ENCODE data around the gene PTCH1. TPM values are rescaled to one million over a fixed set of nuclear protein-coding genes. Genes with fewer than 3 reads are reported as not detected.

PTCH1 gene
- total and polyA plus RNA-seq, 2 experiments from 2014 or later: 21.4 to 34.1 TPM

DNA sequence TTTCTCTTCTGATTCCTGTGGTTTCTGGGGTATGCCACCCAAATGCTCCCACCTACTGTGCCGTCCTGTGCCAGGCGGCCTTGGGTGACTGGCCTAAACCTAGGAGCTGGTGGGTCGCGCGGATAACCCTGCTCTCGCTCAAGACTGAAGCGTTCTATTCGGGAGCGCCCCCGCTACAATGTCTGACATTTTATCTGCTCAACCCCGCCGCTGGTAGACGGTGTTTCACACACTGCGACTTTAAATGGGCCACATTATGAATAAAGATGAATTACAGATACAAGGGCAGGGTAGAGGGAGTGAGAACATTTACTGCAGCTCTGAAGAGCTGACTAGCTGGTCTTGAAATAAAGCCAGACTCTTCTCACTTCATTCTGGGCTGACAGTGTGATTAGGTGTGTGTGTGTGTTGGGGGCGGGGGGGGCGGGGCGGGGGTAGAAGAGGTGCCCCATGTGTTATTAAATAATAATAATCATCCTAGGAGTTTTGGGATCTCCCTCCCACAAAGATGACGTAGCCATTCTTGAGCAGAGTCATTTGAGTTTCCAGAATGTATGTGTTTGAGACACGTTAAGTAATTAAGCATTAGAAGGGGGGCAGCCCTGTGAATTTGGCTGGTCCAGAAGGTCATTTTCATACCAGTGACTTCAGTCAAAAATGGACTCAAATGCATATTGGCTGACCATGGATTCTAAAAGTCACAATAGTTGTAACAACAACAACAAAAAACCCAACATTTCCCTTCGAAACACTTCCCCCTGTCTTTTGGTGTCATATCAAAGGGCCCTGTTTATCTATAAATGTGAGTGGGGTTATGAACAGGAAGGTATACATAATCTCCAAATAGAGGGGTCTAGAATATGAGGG is 1.0 kb upstream of the PTCH1 start:
- H3K27ac ChIP-seq (ENCODE audit: low read depth): no peak overlapping the region
- H3K36me3 Mint-ChIP-seq (ENCODE audit: low read depth): peaks cover 2% of the 10 kb centered on the region; the same call in 1 of the 3 replicates
- peaks cover 78% of the 10 kb centered on the region for H3K27me3 Mint-ChIP-seq (ENCODE audit: insufficient read depth, low read depth, poor library complexity)
- H3K36me3 ChIP-seq (ENCODE audit: insufficient read depth): no peaks in the 10 kb centered on the region; the same call in 1 of the 2 replicates
- DNase-seq (ENCODE audit: low spot score): no peak
- TF ChIP-seq CREB1 (CRISPR knock-in tag; IDR thresholded peaks at IDR 0.05; ENCODE audit: low read depth) (no peak), EZH2 (IDR thresholded peaks at IDR 0.05; ENCODE audit: low read depth, unreplicated experiment) (peak; percentile 59)
- peaks cover 34% of the 10 kb centered on the region for H3K4me1 Mint-ChIP-seq
- H3K4me2 ChIP-seq: peak overlapping the region; percentile 91
- H2AFZ ChIP-seq: peak overlapping the region; percentile 92
- H3K27ac Mint-ChIP-seq: no peak overlapping the region
- H4K20me1 ChIP-seq (replicated peaks; ENCODE audit: insufficient read depth): no peaks in the 10 kb centered on the region
- H3K4me3 Mint-ChIP-seq: peak overlapping the region; percentile 87
- H3K9me3 Mint-ChIP-seq: peaks cover 17% of the 10 kb centered on the region; the same call in 1 of the 3 replicates
- peak; percentile 4; the same call in 1 of the 3 replicates for ATAC-seq
- H3K9me2 ChIP-seq (ENCODE audit: insufficient read depth): no peaks in the 10 kb centered on the region
- peaks cover 77% of the 10 kb centered on the region for H3K27me3 ChIP-seq (ENCODE audit: insufficient read depth)
- peaks cover 10% of the 10 kb centered on the region; the same call in 1 of the 2 replicates for H3K79me2 ChIP-seq (replicated peaks; ENCODE audit: insufficient read depth)
- H3F3A ChIP-seq (replicated peaks; ENCODE audit: low read depth): peaks cover 15% of the 10 kb centered on the region
- peak overlapping the region; percentile 73 for H3K4me3 ChIP-seq
- peaks cover 36% of the 10 kb centered on the region for H3K4me1 ChIP-seq (ENCODE audit: insufficient read depth)

DNA sequence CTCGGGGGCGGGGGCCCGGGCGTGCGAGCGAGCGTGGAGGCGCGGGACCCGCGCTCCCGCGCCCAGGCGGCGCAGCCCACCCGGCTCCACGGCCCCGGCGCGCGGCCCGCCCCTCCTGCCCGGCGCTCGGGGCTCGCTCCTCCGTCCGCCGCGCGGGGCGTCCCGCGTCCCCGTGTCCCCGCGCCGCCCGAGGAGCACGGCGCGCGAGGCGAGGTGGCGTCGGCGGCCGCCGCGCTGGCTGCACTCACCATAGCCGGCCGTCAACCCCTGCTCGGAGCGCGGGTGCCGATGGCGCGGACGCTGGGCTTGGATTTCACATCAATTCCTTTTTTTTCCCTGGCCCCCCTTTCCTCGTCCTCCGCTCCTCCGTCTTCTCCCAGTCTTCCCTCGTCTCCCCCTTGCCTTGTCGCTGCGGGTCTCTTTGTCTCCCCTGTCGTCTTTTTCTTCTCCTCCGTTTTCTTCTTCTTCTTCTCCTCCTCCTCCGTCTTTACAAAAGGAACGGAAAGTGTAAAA is 494 bp downstream of the PTCH1 start:
- Mint-ChIP-seq H3K4me3 (peak overlapping the region; percentile 87), H3K36me3 (ENCODE audit: low read depth) (peaks cover 2% of the 10 kb centered on the region; the same call in 1 of the 3 replicates), H3K4me1 (peaks cover 44% of the 10 kb centered on the region), H3K9me3 (peaks cover 17% of the 10 kb centered on the region; the same call in 1 of the 3 replicates), H3K27ac (no peak overlapping the region), H3K27me3 (ENCODE audit: insufficient read depth, low read depth, poor library complexity) (peaks cover 87% of the 10 kb centered on the region)
- Histone ChIP-seq H3K4me2 (peak overlapping the region; percentile 91), H3K9me2 (ENCODE audit: insufficient read depth) (no peaks in the 10 kb centered on the region), H3K27ac (ENCODE audit: low read depth) (peak overlapping the region; percentile 80; the same call in 1 of the 2 replicates), H3F3A (replicated peaks; ENCODE audit: low read depth) (peaks cover 19% of the 10 kb centered on the region), H2AFZ (peak overlapping the region; percentile 92), H3K4me1 (ENCODE audit: insufficient read depth) (peaks cover 37% of the 10 kb centered on the region), H3K36me3 (ENCODE audit: insufficient read depth) (no peaks in the 10 kb centered on the region; the same call in 1 of the 2 replicates), H3K27me3 (ENCODE audit: insufficient read depth) (peaks cover 80% of the 10 kb centered on the region), H3K79me2 (replicated peaks; ENCODE audit: insufficient read depth) (peaks cover 10% of the 10 kb centered on the region; the same call in 1 of the 2 replicates), H4K20me1 (replicated peaks; ENCODE audit: insufficient read depth) (no peaks in the 10 kb centered on the region), H3K4me3 (peak overlapping the region; percentile 87)
- TF ChIP-seq, protein P1, sequence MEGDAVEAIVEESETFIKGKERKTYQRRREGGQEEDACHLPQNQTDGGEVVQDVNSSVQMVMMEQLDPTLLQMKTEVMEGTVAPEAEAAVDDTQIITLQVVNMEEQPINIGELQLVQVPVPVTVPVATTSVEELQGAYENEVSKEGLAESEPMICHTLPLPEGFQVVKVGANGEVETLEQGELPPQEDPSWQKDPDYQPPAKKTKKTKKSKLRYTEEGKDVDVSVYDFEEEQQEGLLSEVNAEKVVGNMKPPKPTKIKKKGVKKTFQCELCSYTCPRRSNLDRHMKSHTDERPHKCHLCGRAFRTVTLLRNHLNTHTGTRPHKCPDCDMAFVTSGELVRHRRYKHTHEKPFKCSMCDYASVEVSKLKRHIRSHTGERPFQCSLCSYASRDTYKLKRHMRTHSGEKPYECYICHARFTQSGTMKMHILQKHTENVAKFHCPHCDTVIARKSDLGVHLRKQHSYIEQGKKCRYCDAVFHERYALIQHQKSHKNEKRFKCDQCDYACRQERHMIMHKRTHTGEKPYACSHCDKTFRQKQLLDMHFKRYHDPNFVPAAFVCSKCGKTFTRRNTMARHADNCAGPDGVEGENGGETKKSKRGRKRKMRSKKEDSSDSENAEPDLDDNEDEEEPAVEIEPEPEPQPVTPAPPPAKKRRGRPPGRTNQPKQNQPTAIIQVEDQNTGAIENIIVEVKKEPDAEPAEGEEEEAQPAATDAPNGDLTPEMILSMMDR (conservative IDR thresholded peaks at IDR 0.05; ENCODE audit: low read depth in 2 of 2): no peak
- TF ChIP-seq, protein P2, sequence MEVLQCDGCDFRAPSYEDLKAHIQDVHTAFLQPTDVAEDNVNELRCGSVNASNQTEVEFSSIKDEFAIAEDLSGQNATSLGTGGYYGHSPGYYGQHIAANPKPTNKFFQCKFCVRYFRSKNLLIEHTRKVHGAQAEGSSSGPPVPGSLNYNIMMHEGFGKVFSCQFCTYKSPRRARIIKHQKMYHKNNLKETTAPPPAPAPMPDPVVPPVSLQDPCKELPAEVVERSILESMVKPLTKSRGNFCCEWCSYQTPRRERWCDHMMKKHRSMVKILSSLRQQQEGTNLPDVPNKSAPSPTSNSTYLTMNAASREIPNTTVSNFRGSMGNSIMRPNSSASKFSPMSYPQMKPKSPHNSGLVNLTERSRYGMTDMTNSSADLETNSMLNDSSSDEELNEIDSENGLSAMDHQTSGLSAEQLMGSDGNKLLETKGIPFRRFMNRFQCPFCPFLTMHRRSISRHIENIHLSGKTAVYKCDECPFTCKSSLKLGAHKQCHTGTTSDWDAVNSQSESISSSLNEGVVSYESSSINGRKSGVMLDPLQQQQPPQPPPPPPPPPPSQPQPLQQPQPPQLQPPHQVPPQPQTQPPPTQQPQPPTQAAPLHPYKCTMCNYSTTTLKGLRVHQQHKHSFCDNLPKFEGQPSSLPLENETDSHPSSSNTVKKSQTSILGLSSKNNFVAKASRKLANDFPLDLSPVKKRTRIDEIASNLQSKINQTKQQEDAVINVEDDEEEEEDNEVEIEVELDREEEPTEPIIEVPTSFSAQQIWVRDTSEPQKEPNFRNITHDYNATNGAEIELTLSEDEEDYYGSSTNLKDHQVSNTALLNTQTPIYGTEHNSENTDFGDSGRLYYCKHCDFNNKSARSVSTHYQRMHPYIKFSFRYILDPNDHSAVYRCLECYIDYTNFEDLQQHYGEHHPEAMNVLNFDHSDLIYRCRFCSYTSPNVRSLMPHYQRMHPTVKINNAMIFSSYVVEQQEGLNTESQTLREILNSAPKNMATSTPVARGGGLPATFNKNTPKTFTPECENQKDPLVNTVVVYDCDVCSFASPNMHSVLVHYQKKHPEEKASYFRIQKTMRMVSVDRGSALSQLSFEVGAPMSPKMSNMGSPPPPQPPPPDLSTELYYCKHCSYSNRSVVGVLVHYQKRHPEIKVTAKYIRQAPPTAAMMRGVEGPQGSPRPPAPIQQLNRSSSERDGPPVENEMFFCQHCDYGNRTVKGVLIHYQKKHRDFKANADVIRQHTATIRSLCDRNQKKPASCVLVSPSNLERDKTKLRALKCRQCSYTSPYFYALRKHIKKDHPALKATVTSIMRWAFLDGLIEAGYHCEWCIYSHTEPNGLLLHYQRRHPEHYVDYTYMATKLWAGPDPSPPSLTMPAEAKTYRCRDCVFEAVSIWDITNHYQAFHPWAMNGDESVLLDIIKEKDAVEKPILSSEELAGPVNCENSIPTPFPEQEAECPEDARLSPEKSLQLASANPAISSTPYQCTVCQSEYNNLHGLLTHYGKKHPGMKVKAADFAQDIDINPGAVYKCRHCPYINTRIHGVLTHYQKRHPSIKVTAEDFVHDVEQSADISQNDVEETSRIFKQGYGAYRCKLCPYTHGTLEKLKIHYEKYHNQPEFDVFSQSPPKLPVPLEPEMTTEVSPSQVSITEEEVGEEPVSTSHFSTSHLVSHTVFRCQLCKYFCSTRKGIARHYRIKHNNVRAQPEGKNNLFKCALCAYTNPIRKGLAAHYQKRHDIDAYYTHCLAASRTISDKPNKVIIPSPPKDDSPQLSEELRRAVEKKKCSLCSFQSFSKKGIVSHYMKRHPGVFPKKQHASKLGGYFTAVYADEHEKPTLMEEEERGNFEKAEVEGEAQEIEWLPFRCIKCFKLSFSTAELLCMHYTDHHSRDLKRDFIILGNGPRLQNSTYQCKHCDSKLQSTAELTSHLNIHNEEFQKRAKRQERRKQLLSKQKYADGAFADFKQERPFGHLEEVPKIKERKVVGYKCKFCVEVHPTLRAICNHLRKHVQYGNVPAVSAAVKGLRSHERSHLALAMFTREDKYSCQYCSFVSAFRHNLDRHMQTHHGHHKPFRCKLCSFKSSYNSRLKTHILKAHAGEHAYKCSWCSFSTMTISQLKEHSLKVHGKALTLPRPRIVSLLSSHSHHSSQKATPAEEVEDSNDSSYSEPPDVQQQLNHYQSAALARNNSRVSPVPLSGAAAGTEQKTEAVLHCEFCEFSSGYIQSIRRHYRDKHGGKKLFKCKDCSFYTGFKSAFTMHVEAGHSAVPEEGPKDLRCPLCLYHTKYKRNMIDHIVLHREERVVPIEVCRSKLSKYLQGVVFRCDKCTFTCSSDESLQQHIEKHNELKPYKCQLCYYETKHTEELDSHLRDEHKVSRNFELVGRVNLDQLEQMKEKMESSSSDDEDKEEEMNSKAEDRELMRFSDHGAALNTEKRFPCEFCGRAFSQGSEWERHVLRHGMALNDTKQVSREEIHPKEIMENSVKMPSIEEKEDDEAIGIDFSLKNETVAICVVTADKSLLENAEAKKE (CRISPR knock-in tag; IDR thresholded peaks at IDR 0.05): no peak
- peak; percentile 55 for TF ChIP-seq EZH2 (IDR thresholded peaks at IDR 0.05; ENCODE audit: low read depth, unreplicated experiment)
- no peak for TF ChIP-seq CREB1 (CRISPR knock-in tag; IDR thresholded peaks at IDR 0.05; ENCODE audit: low read depth)
- ATAC-seq (peak; percentile 2; the same call in 2 of the 3 replicates), DNase-seq (ENCODE audit: low spot score) (peak; percentile 55)

Data from GM23338 (cell line).